HFFc6 (cell line): ENCODE data around the gene PPP1R8. TPM values are rescaled to one million over a fixed set of nuclear protein-coding genes. Genes with fewer than 3 reads are reported as not detected.

ENCODE experiments used
- DNase-seq: peaks from one replicate; pipeline ENCODE4 v3.0.0-alpha.2; 2018
- H3K27ac Mint-ChIP-seq: 2 replicates; pipeline ENCODE4 v1.8.0; 2020; ENCODE audit warnings: mild to moderate bottlenecking, mixed read lengths
- H3K27me3 Mint-ChIP-seq: 2 replicates; pipeline ENCODE4 v1.8.0; 2021; ENCODE audit warnings: mild to moderate bottlenecking, moderate library complexity, mixed read lengths; ENCODE audit not compliant: insufficient read depth
- H3K36me3 Mint-ChIP-seq: 2 replicates; pipeline ENCODE4 v1.8.0; 2021; ENCODE audit warnings: low read depth, mixed read lengths
- H3K4me1 Mint-ChIP-seq: 2 replicates; pipeline ENCODE4 v1.8.0; 2020; ENCODE audit warnings: low read depth, mixed read lengths
- H3K4me3 Mint-ChIP-seq: 2 replicates; pipeline ENCODE4 v1.8.0; 2020; ENCODE audit warnings: mild to moderate bottlenecking, moderate library complexity, mixed read lengths
- H3K9me3 Mint-ChIP-seq: 2 replicates; pipeline ENCODE4 v1.8.0; 2020; ENCODE audit warnings: mild to moderate bottlenecking, mixed read lengths
- CTCF ChIP-seq: fragments of 200-600 bp; sonication (generic); IDR thresholded peaks from 2 replicates; pipeline ENCODE4 v1.5.0; 2021; ENCODE audit warnings: antibody characterized with exemption, mild to moderate bottlenecking
- total RNA-seq, 6 experiments: library from RNA; stranded (reverse); fragmentation: NEBNext Ultra II Directional; extraction: Animal tissue kit (Norgen Biotek cat#: 25700); gene quantifications; 2 replicates in 1 of 6; 3 replicates in 5 of 6; pipeline ENCODE4 v1.2.3, GENCODE V29; 2021

PPP1R8 gene
- total RNA-seq, 6 experiments from 2014 or later: 38.1 to 45.3 (median 39.1) TPM

DNA sequence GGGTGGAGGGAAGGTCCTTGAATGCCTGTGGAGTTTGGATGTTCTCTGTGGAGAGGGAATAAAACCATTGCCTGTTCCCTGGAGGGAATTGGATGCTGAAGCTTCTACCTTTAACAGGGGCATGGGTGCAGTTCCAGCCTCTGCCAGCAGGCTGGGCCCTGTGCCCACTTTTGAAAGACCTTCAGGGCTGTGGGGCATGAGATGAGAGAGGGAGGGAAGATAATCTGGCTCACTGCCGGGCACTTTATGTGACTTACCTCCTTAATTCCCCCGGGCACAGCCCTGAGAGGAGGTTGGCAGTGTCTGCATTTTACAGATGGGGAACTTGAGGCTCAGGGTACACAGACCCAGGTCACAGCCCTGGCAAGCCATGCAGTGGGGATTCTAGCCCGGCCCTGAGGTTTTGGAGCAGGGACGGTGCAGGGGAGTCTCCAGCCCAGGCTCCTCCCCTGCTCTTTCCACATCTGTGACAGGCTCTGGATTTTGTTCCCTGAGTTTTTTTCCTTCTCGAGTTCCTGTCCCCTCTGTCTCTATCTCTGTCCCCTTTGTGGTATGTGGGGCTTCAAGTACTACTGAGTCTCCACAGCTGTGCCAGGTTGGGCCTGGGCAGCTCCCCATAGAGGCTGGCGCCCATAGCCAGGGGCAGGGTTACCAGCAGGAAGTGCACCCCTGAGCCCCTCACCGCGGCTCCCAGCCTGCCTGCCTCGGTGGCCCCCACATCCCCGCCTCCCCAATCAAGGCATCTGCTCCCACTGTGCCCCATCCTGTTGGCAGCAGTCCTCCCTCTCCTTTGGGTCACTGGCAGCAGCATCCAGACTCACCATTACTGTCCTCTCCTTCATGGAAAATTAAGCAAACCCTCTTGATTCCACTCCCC, 27.7 kb downstream of the PPP1R8 start:
- peak overlapping the region; percentile 58 for H3K4me3 Mint-ChIP-seq
- H3K9me3 Mint-ChIP-seq: no peaks in the 10 kb centered on the region
- no peak overlapping the region for H3K27ac Mint-ChIP-seq
- H3K36me3 Mint-ChIP-seq: no peaks in the 10 kb centered on the region
- TF ChIP-seq CTCF: peak; percentile 99
- no peaks in the 10 kb centered on the region; the same call in 1 of the 2 replicates for H3K27me3 Mint-ChIP-seq
- peak; percentile 77 for DNase-seq
- H3K4me1 Mint-ChIP-seq: peaks cover 31% of the 10 kb centered on the region

- DNase-seq: no peak
- no peaks in the 10 kb centered on the region for H3K36me3 Mint-ChIP-seq
- no peak for TF ChIP-seq CTCF
- no peak overlapping the region for H3K4me3 Mint-ChIP-seq
- H3K9me3 Mint-ChIP-seq: no peaks in the 10 kb centered on the region
- H3K27ac Mint-ChIP-seq: no peak overlapping the region
- H3K27me3 Mint-ChIP-seq: no peaks in the 10 kb centered on the region; the same call in 1 of the 2 replicates
- peaks cover 37% of the 10 kb centered on the region for H3K4me1 Mint-ChIP-seq
Observed at GRCh38 chr1:27858949-27859576, 28.5 kb downstream of the PPP1R8 start.

- Mint-ChIP-seq H3K27ac (peak overlapping the region; percentile 60), H3K4me1 (peaks cover 40% of the 10 kb centered on the region), H3K36me3 (no peaks in the 10 kb centered on the region), H3K27me3 (no peaks in the 10 kb centered on the region; the same call in 1 of the 2 replicates), H3K4me3 (no peak overlapping the region), H3K9me3 (no peaks in the 10 kb centered on the region)
- no peak for DNase-seq
- no peak for TF ChIP-seq CTCF
Observed at GRCh38 chr1:27861436-27861835, 30.9 kb downstream of the PPP1R8 start.

- peaks cover 40% of the 10 kb centered on the region for H3K4me1 Mint-ChIP-seq
- no peaks in the 10 kb centered on the region for H3K36me3 Mint-ChIP-seq
Observed at GRCh38 chr1:27862004-27862403, 31.4 kb downstream of the PPP1R8 start.

More at GRCh38 chr1:27862004-27862403, 31.4 kb downstream of the PPP1R8 start:
- Mint-ChIP-seq H3K27ac (peak overlapping the region; percentile 98), H3K27me3 (no peaks in the 10 kb centered on the region; the same call in 1 of the 2 replicates), H3K9me3 (no peaks in the 10 kb centered on the region), H3K4me3 (no peak overlapping the region)
- no peak for TF ChIP-seq CTCF
- no peak for DNase-seq
